Fibroblast of lung (primary cell): Measurements from ENCODE around the gene LUC7L3.
"Not testable (repeated sequence)": the region's sequence is repeated elsewhere in the genome, so short reads cannot be mapped to it uniquely, and the experiment has no call there.

Experiments used
- EZH2 ChIP-seq: IDR thresholded peaks from 2 replicates; pipeline ENCODE4 v1.5.1; 2012; ENCODE audit warnings: low read length, control low read depth, mild to moderate bottlenecking; ENCODE audit errors: missing control alignments
- TF ChIP-seq, protein P1 (sequence below), 2 donors: IDR thresholded peaks in 1 of 2; conservative IDR thresholded peaks in 1 of 2; 1 replicate in 1 of 2; 2 replicates in 1 of 2; pipeline ENCODE4 v1.5.1; 2011 to 2012; ENCODE audit warnings: low read length in 2 of 2, control low read depth in 1 of 2, inconsistent platforms in 1 of 2, low read depth in 1 of 2, mild to moderate bottlenecking in 1 of 2

DNA sequence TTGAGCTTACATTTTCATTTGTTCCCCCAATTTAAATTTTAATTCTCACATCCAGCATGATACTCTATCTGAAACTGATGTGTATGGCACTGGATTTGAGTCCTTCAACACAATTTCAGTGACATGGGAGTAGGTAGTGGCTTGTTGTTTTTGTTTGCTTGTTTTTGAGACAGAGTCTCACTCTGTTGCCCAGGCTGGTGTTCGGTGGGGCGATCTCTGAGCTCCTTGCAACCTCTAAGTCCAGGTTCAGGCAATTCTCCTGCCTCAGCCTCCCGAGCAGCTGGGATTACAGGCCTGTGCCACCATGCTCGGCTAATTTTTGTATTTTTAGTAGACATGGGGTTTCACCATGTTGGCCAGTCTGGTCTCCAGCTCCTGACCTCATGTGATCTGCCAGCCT, 10.3 kb upstream of the LUC7L3 start:
- TF ChIP-seq, protein P1, sequence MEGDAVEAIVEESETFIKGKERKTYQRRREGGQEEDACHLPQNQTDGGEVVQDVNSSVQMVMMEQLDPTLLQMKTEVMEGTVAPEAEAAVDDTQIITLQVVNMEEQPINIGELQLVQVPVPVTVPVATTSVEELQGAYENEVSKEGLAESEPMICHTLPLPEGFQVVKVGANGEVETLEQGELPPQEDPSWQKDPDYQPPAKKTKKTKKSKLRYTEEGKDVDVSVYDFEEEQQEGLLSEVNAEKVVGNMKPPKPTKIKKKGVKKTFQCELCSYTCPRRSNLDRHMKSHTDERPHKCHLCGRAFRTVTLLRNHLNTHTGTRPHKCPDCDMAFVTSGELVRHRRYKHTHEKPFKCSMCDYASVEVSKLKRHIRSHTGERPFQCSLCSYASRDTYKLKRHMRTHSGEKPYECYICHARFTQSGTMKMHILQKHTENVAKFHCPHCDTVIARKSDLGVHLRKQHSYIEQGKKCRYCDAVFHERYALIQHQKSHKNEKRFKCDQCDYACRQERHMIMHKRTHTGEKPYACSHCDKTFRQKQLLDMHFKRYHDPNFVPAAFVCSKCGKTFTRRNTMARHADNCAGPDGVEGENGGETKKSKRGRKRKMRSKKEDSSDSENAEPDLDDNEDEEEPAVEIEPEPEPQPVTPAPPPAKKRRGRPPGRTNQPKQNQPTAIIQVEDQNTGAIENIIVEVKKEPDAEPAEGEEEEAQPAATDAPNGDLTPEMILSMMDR (conservative IDR thresholded peaks at IDR 0.05 in 1 of 2, IDR thresholded peaks at IDR 0.05 in 1 of 2; ENCODE audit: low read depth in 1 of 2, low read length in 2 of 2) = not testable (repeated sequence)
- not testable (repeated sequence) for TF ChIP-seq EZH2
